ENCODE results near the gene CCM2L.

The CCM2L gene

GRCh38 chr20:32052778-32053362 is 42.6 kb downstream of the CCM2L start:
- TF ChIP-seq YY1 (IDR thresholded peaks at IDR 0.05; ENCODE audit: low read depth) (no peak), FOXM1 (IDR thresholded peaks at IDR 0.05; ENCODE audit: borderline replicate concordance, low read depth) (no peak), EGR1 (IDR thresholded peaks at IDR 0.05) (no peak), CREB1 (IDR thresholded peaks at IDR 0.05; ENCODE audit: low read depth) (no peak), MAX (IDR thresholded peaks at IDR 0.05) (no peak), CEBPB (IDR thresholded peaks at IDR 0.05) (no peak), EP300 (IDR thresholded peaks at IDR 0.05; ENCODE audit: borderline replicate concordance) (no peak), NFIC (IDR thresholded peaks at IDR 0.05) (no peak), REST (IDR thresholded peaks at IDR 0.05; ENCODE audit: low read depth) (no peak), TAF1 (IDR thresholded peaks at IDR 0.05; ENCODE audit: low read depth) (no peak), TEAD4 (IDR thresholded peaks at IDR 0.05) (no peak), TCF12 (IDR thresholded peaks at IDR 0.05; ENCODE audit: low read depth) (no peak), RAD21 (IDR thresholded peaks at IDR 0.05; ENCODE audit: low read depth) (no peak), ZBTB7A (IDR thresholded peaks at IDR 0.05; ENCODE audit: low read depth) (no peak)
- TF ChIP-seq, protein P1, sequence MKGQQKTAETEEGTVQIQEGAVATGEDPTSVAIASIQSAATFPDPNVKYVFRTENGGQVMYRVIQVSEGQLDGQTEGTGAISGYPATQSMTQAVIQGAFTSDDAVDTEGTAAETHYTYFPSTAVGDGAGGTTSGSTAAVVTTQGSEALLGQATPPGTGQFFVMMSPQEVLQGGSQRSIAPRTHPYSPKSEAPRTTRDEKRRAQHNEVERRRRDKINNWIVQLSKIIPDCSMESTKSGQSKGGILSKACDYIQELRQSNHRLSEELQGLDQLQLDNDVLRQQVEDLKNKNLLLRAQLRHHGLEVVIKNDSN (IDR thresholded peaks at IDR 0.05): no peak

DNA sequence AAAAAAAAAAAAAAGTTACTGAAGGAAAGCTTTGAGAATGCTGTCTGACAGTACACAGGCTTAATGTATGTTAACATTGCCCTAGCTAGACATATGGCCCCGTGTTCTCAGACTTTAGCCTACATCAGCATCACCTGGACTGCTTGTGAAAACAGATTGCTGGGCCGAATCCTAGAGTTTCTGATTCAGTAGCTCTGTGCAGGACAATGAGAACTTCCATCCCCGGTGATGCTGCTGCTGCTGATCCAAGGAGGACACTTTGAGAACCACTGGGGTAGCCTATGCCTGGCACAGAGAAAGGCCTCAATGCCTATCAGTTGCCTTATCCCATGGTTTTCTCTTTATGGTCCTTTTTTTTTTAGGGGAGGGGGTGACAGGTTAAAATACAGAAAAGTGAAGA is 43.4 kb downstream of the CCM2L start:
- TF ChIP-seq RAD21 (IDR thresholded peaks at IDR 0.05; ENCODE audit: low read depth): no peak
- TF ChIP-seq ZBTB7A (IDR thresholded peaks at IDR 0.05; ENCODE audit: low read depth): no peak

GRCh38 chr20:32056708-32057483 is 46.7 kb downstream of the CCM2L start:
- TF ChIP-seq NFIC (IDR thresholded peaks at IDR 0.05) (no peak), MAX (IDR thresholded peaks at IDR 0.05) (no peak), TEAD4 (IDR thresholded peaks at IDR 0.05) (no peak), CREB1 (IDR thresholded peaks at IDR 0.05; ENCODE audit: low read depth) (no peak), EGR1 (IDR thresholded peaks at IDR 0.05) (no peak), TCF12 (IDR thresholded peaks at IDR 0.05; ENCODE audit: low read depth) (no peak), REST (IDR thresholded peaks at IDR 0.05; ENCODE audit: low read depth) (no peak), ZBTB7A (IDR thresholded peaks at IDR 0.05; ENCODE audit: low read depth) (no peak)

DNA sequence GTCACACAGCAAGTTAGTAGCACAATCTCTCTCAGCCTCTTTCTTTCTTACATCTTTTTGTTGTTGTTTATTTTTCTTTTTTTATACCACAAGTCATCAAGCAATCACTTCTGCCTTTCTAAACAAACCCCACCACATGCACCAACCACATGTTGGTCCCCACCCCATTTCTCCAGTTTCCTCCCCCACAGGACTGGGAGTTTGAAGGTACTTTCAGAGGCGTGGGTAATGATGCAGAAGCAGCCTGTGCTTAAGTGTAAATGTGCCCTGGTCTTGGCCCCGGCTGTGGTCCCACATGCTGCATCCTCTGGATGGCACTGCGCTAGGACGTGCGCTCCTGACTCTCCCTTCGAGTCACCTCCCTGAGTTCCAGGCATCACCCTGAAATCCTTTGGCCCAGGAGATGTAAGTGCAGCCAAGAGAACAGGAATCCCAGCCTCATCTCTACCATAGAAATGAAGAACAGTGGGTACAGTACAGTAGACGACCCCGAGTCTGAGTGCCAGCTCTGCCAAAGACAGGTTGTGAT is 47.5 kb downstream of the CCM2L start:
- TF ChIP-seq REST (IDR thresholded peaks at IDR 0.05; ENCODE audit: low read depth): no peak
- no peak for TF ChIP-seq CREB1 (IDR thresholded peaks at IDR 0.05; ENCODE audit: low read depth)
- no peak for TF ChIP-seq MAX (IDR thresholded peaks at IDR 0.05)
- no peak for TF ChIP-seq TEAD4 (IDR thresholded peaks at IDR 0.05)
- no peak for TF ChIP-seq TAF1 (IDR thresholded peaks at IDR 0.05; ENCODE audit: low read depth)
- no peak for TF ChIP-seq RAD21 (IDR thresholded peaks at IDR 0.05; ENCODE audit: low read depth)

DNA sequence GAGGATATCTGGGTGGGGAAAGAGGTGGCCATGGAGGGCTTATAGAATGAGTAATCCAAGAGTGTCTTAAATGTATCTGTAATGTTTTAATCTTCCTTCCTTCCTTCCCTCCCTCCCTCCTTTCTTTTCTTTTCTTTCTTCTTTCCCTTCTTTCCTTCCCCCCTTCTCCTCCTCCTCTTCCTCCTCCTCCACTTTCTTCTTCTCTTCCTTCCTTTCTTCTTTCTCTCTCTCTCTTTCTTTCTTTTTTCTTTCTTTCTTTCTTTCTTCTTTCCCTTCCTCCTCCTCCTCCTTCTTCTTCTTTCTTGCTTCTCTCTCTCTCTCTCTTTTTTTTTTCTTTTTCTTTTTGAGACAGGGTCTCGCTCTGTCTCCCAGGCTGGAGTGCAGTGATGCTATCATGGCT is 49.0 kb downstream of the CCM2L start:
- TF ChIP-seq NFIC (IDR thresholded peaks at IDR 0.05): no peak
- TF ChIP-seq REST (IDR thresholded peaks at IDR 0.05; ENCODE audit: low read depth): no peak
- no peak for TF ChIP-seq YY1 (IDR thresholded peaks at IDR 0.05; ENCODE audit: low read depth)
- no peak for TF ChIP-seq CREB1 (IDR thresholded peaks at IDR 0.05; ENCODE audit: low read depth)
- no peak for TF ChIP-seq EP300 (IDR thresholded peaks at IDR 0.05; ENCODE audit: borderline replicate concordance)
- TF ChIP-seq RAD21 (IDR thresholded peaks at IDR 0.05; ENCODE audit: low read depth): no peak
- no peak for TF ChIP-seq TAF1 (IDR thresholded peaks at IDR 0.05; ENCODE audit: low read depth)
- TF ChIP-seq EGR1 (IDR thresholded peaks at IDR 0.05): no peak
